ENCODE results near the gene PEX16. TPM values are rescaled to one million over a fixed set of nuclear protein-coding genes. Genes with fewer than 3 reads are reported as not detected.

PEX16 gene
- total RNA-seq, 2 experiments from 2014 or later = 56.3 to 62.0 TPM

DNA sequence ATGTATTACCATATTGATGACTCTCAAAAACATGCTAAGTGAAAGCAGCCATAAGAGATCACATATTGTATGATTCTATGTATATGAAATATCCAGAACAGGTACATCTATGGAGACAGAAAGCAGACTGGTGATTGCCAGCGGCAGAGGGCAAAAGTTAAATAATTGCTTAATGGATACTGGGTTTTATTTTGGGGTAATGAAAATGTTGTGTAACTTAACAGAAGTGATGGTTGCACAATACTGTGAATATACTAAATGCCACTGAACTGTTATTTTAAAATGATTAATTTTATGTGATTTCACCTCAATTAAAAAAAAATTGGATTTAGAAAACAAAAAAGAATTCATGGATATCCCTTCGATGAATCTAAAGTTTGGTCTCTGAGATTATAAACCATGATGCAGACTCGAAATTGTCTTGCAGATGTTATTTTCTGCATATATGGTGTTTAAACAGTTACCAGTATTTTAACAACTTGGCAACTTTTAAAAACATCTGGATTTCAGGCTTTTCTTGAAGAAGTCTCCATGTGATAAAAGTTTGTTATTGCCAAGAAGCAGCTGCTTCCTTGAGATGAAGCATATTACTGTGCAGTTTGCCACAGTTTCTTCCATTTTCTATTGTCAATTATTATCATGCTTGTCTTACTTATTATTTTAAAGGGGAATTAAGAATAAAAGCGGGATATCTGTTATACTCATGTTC is 42.9 kb upstream of the PEX16 start:
- Mint-ChIP-seq H3K4me3 (no peak overlapping the region), H3K27me3 (no peaks in the 10 kb centered on the region), H3K36me3 (ENCODE audit: low read depth) (peaks cover 60% of the 10 kb centered on the region), H3K4me1 (ENCODE audit: low read depth) (no peaks in the 10 kb centered on the region), H3K27ac (no peak overlapping the region), H3K9me3 (no peaks in the 10 kb centered on the region)
- DNase-seq (no peak), ATAC-seq (ENCODE audit: poor library complexity) (no peak)
- no peaks in the 10 kb centered on the region for H3K9me3 ChIP-seq (ENCODE audit: control insufficient read depth in 1 of 2, insufficient read depth in 1 of 2, low read length in 2 of 2)
- intact Hi-C loops (cut with DNase I, micrococcal nuclease) = loop anchor here in 1 of 2 experiments (5.0 kb wide), 1 partner anchor 162 kb away; the partner anchor contains the start of gene PHF21A
- H3K27me3 ChIP-seq (ENCODE audit: control insufficient read depth in 1 of 2, insufficient read depth in 2 of 2, low read length in 2 of 2) = no peaks in the 10 kb centered on the region
- H3K4me1 ChIP-seq (ENCODE audit: insufficient read depth, low read length) = peaks cover 5% of the 10 kb centered on the region
- no peak overlapping the region for H3K27ac ChIP-seq (ENCODE audit: low read depth in 1 of 2, low read length in 2 of 2)
- TF ChIP-seq CTCF (IDR thresholded peaks at IDR 0.05) = no peak
- H3K36me3 ChIP-seq (ENCODE audit: insufficient read depth, low read length) = peaks cover 24% of the 10 kb centered on the region
- H3K4me3 ChIP-seq (ENCODE audit: low read length) = no peak overlapping the region
- ChIA-PET POLR2A (no interaction called here), CTCF (no interaction called here)

- peaks cover under 1% of the 10 kb centered on the region for H3K4me1 ChIP-seq (ENCODE audit: insufficient read depth, low read length)
- Mint-ChIP-seq H3K27ac (no peak overlapping the region), H3K4me1 (ENCODE audit: low read depth) (no peaks in the 10 kb centered on the region), H3K4me3 (no peak overlapping the region), H3K27me3 (no peaks in the 10 kb centered on the region), H3K9me3 (no peaks in the 10 kb centered on the region), H3K36me3 (ENCODE audit: low read depth) (peaks cover 67% of the 10 kb centered on the region)
- POLR2A ChIA-PET = interaction anchor here (0.6 kb wide), 1 partner anchor 43 kb away, joined by 3 read pairs; the partner anchor contains the start of gene PEX16
- ATAC-seq (ENCODE audit: poor library complexity) = no peak
- H3K27ac ChIP-seq (ENCODE audit: low read depth in 1 of 2, low read length in 2 of 2) = no peak overlapping the region
- no peak overlapping the region for H3K4me3 ChIP-seq (ENCODE audit: low read length)
- peaks cover 18% of the 10 kb centered on the region for H3K36me3 ChIP-seq (ENCODE audit: insufficient read depth, low read length)
- intact Hi-C loops (cut with DNase I, micrococcal nuclease) = loop anchor here in 1 of 2 experiments (5.0 kb wide), 1 partner anchor 162 kb away; the partner anchor contains the start of gene PHF21A
- no peak for DNase-seq
- CTCF ChIA-PET = no interaction called here
- H3K27me3 ChIP-seq (ENCODE audit: control insufficient read depth in 1 of 2, insufficient read depth in 2 of 2, low read length in 2 of 2) = no peaks in the 10 kb centered on the region
- no peaks in the 10 kb centered on the region for H3K9me3 ChIP-seq (ENCODE audit: control insufficient read depth in 1 of 2, insufficient read depth in 1 of 2, low read length in 2 of 2)
- TF ChIP-seq CTCF (IDR thresholded peaks at IDR 0.05) = no peak
Observed at GRCh38 chr11:45959851-45960250, 42.2 kb upstream of the PEX16 start.

DNA sequence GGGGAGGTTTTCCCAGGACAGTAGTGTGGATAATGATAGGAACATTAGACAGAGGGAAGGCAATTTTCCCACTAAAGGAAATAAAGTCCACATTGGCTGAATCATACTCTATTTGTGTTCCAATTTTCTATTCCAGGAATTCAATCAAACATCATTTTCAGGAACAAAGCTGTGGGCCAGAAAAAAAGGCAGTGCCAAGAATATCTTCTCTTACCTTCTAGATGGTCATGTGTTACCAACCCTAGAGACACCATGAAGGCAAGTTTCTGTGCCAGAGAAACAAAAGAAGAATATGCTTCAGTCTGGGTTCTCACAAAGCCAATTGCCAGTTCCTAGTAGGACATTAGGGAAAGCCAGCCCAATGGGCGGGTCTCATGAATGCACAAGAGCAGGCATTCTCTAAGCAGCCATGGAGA is 32.3 kb upstream of the PEX16 start:
- Histone ChIP-seq H3K4me1 (ENCODE audit: insufficient read depth, low read length) (no peaks in the 10 kb centered on the region), H3K4me3 (ENCODE audit: low read length) (no peak overlapping the region), H3K36me3 (ENCODE audit: insufficient read depth, low read length) (peaks cover 75% of the 10 kb centered on the region), H3K27ac (ENCODE audit: low read depth in 1 of 2, low read length in 2 of 2) (no peak overlapping the region), H3K9me3 (ENCODE audit: control insufficient read depth in 1 of 2, insufficient read depth in 1 of 2, low read length in 2 of 2) (no peaks in the 10 kb centered on the region), H3K27me3 (ENCODE audit: control insufficient read depth in 1 of 2, insufficient read depth in 2 of 2, low read length in 2 of 2) (no peaks in the 10 kb centered on the region)
- no peaks in the 10 kb centered on the region for H3K4me1 Mint-ChIP-seq (ENCODE audit: low read depth)
- no peak overlapping the region for H3K4me3 Mint-ChIP-seq
- TF ChIP-seq CTCF (IDR thresholded peaks at IDR 0.05) = no peak
- H3K27ac Mint-ChIP-seq = no peak overlapping the region
- ATAC-seq (ENCODE audit: poor library complexity) (no peak), DNase-seq (no peak)
- CTCF ChIA-PET = interaction anchor here (1.4 kb wide), 1 partner anchor 15 kb away, joined by 4 read pairs; no protein-coding TSS in a partner anchor
- no peaks in the 10 kb centered on the region for H3K9me3 Mint-ChIP-seq
- intact Hi-C loops (cut with DNase I, micrococcal nuclease) = no loop called here
- H3K36me3 Mint-ChIP-seq (ENCODE audit: low read depth) = peaks cover 90% of the 10 kb centered on the region
- POLR2A ChIA-PET = interaction anchor here (0.6 kb wide), 1 partner anchor 9 kb away, joined by 3 read pairs; no protein-coding TSS in a partner anchor
- no peaks in the 10 kb centered on the region for H3K27me3 Mint-ChIP-seq
